RPMI7951 (cell line): ENCODE results near the gene RASGRF2. TPM values are rescaled to one million over a fixed set of nuclear protein-coding genes. Genes with fewer than 3 reads are reported as not detected.
A peak's percentile ranks its signal among the peaks of the same experiment; 100 is the strongest.

Experiments
- DNase-seq: peaks from one replicate; pipeline ENCODE4 v3.0.0-alpha.2; 2012; ENCODE audit warnings: low read depth
- total RNA-seq: library from RNA; depleted of rRNA; stranded (reverse); fragments of >200 nt; shearing (Covaris generic); gene quantifications from 2 replicates; pipeline ENCODE4 v1.2.3, GENCODE V29; 2014; rRNA removed

RASGRF2 gene, protein sequence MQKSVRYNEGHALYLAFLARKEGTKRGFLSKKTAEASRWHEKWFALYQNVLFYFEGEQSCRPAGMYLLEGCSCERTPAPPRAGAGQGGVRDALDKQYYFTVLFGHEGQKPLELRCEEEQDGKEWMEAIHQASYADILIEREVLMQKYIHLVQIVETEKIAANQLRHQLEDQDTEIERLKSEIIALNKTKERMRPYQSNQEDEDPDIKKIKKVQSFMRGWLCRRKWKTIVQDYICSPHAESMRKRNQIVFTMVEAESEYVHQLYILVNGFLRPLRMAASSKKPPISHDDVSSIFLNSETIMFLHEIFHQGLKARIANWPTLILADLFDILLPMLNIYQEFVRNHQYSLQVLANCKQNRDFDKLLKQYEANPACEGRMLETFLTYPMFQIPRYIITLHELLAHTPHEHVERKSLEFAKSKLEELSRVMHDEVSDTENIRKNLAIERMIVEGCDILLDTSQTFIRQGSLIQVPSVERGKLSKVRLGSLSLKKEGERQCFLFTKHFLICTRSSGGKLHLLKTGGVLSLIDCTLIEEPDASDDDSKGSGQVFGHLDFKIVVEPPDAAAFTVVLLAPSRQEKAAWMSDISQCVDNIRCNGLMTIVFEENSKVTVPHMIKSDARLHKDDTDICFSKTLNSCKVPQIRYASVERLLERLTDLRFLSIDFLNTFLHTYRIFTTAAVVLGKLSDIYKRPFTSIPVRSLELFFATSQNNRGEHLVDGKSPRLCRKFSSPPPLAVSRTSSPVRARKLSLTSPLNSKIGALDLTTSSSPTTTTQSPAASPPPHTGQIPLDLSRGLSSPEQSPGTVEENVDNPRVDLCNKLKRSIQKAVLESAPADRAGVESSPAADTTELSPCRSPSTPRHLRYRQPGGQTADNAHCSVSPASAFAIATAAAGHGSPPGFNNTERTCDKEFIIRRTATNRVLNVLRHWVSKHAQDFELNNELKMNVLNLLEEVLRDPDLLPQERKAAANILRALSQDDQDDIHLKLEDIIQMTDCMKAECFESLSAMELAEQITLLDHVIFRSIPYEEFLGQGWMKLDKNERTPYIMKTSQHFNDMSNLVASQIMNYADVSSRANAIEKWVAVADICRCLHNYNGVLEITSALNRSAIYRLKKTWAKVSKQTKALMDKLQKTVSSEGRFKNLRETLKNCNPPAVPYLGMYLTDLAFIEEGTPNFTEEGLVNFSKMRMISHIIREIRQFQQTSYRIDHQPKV (N-terminal part only)
- total RNA-seq = 0.72 and 0.98 TPM in 2 replicates

DNA sequence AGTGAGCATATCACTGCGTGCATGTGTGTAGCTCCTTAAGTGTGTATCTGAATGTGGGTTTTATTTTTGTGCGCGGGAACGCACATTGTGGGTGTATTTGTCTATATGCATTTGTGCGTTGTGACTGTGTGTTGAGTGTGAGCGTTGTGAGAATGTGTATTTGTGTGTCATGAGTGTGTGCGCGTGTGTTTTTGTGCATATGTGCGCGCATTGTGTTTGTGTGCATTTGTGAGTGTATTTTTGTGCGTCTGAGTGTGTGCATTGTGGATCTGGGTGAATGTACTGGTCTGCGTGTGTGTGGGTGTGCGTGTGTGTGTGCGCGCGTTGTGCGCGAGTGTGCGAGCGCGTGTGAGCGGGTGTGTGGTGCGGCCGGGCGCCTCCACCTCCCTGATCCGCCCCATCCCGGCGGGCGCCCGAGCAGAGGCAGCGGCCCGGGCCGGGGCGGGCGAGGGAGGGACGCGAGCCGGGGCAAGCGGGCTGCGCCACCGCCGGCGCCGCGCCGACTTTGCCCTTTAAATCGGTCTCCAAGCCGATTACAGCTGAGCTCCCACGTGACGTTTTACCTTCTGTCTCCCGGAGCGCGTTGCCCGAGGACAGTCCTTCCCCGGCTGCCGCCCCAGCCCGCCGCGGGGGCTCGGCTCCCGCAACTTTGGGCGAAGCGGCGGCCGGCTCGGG, at the start of gene RASGRF2:
TSS of gene RASGRF2 (plus strand) at position 596 of the 675 bp plus-strand sequence. CDS start 376 bp downstream, outside the sequence.
- peak; percentile 40 for DNase-seq

GRCh38 chr5:80912479-80912878, 47.7 kb upstream of the RASGRF2 start:
- DNase-seq = no peak

DNA sequence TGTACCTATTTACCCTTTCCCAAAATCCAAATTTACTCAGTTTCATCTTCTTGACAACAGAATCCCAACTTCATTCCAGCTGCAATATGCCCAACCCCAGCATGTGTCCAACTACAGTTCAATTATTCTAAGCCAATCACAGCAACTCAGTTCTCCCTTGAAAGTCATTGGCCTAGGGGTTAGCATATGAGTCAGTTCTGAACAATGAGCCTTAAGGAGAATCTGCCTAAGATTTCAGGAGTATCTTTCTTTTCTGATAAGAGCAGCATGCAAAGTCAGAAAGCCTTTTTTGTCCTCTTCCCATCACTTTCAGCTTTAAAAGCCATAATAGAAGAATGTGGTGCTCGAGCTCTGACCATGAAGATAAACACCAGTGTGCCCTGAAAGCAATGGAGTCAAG, 44.4 kb upstream of the RASGRF2 start:
- DNase-seq = peak; percentile 53

GRCh38 chr5:80916676-80917075, 43.5 kb upstream of the RASGRF2 start:
- DNase-seq = peak; percentile 17

DNA sequence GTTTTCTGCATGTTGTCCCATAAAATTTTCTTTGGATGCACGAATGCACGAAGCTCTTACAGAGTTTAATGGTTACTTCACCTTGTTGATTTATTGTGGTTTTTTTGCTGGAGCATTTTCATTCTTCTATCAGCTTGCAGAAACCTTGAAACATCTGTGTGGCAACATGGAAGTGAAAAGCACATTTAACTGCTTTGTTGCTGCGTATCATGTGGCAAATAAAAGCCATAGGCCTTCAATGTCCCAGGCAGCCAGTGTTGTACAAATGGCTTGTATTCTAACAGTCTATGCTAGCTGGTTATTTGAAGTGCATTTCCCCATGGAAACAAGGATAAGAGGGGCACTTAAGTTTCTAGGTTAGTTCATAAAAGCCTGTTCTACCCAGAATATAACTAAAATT, 42.5 kb upstream of the RASGRF2 start:
- DNase-seq = no peak

- DNase-seq = no peak
These were observed 40.4 kb upstream of the RASGRF2 start for GRCh38 chr5:80919678-80920196.

DNA sequence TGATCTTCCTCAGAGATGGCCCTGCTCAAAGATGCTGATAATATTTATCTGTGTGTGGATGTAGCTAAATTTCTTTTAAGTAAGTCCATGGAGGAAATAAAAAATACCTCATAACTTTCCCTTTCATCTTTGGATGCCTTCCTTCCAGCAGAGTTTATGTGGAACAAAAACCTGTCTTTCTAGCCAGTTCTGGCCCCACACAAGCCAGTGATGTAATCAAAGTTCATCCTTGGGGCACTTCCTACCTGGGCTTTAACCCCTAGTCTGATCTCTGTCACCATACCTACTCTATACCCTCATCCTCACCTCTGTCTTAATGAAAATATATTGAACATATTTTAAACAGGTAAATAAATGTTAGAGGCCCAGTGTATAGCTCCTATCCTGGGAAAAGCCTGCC, 39.8 kb upstream of the RASGRF2 start:
- no peak for DNase-seq

DNA sequence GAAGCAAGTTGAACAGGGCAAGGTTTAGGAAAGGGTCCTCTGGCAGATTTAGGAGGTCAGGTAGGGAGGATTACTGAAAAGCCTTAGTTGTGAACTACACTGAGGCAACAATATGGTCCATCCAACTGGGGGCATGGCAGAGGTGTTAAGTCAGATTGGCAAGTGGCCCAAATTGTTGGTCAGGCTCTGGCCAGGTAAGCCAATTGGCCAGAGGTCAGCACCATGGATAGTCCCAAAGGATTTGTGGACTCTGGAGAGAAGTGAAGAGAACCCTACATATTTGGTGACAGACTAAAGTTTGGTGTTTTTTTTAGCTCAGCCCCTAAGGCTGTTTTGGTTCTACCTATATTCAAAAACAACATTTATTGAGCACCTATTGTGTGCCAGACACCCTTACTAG, 39.1 kb upstream of the RASGRF2 start:
- peak; percentile 4 for DNase-seq

GRCh38 chr5:80925931-80926330, 34.2 kb upstream of the RASGRF2 start:
- no peak for DNase-seq

DNA sequence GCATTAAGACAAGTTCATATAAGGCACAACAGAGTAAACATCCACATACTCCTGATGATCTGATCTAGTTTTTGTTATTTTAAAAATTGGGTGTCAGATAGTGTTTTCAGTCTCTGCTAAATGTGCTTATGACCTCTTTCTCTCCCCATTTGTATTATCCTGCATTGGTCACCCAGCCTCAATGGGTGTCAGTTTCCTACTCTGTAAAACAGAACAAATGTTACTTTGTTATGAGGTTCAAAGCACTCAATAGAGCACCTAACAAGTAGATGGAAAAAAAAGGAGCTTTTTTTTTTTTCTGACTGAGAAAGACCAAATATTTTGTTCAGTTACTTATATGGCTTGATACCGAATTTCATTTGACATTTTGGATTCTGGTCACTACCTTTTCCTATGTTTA, 33.6 kb upstream of the RASGRF2 start:
- no peak for DNase-seq

DNA sequence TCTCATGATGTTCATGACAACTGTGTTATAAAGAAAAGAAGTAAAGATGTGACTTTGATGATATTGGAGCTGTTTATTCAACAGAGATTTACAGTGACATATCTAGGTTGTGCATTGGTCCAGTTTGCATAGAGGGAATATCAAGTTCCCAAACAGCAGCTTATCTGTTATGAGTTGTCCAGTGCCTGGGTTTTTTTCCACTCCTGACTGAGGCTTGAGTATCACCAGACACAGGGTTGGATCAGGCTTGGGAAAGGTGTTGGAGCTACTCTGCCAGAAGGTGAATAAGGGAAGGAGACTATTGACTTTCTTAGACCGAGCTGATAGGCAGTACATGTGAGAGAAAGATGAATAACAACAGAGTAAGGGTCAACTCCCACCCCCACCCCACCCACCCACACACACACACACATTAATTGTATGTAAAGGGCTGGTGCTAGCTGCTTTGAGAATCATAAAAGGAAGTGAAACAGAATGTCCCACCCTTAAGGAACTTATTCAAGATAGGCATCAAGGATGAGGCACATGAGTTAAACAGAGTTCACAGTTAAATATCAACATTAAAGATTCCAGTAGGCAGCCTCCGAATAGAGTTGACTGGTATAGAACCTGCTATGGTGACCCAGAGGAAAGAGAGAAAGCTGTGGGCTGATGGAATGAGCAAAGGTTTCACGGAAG, 33.0 kb upstream of the RASGRF2 start:
- no peak for DNase-seq

DNA sequence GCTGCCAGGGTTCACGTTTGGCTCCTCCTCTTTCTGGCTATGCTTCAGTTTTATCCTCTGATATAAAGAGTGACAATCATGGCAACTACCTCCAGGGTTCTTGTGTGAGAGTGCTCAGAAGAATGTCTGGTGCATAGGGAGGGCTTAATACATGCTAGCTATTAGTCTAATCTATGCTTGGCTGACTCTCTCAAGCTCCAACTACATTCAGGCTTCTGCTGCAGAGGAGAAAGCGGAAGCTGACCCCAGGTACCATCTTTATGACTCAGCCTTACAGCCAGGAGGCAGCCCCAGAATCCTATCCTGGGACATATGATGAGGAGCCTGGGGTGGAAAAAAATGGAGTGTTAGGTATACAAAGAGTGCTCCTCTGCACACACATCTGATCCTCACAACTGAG, 32.1 kb upstream of the RASGRF2 start:
- DNase-seq = no peak

- DNase-seq = no peak
These were observed 29.2 kb upstream of the RASGRF2 start for GRCh38 chr5:80930940-80931339.

GRCh38 chr5:80931411-80931810, 28.8 kb upstream of the RASGRF2 start:
- DNase-seq = no peak

GRCh38 chr5:80933036-80933435, 27.1 kb upstream of the RASGRF2 start:
- DNase-seq = no peak

- no peak for DNase-seq
These were observed 25.4 kb upstream of the RASGRF2 start for GRCh38 chr5:80934751-80935150.

DNA sequence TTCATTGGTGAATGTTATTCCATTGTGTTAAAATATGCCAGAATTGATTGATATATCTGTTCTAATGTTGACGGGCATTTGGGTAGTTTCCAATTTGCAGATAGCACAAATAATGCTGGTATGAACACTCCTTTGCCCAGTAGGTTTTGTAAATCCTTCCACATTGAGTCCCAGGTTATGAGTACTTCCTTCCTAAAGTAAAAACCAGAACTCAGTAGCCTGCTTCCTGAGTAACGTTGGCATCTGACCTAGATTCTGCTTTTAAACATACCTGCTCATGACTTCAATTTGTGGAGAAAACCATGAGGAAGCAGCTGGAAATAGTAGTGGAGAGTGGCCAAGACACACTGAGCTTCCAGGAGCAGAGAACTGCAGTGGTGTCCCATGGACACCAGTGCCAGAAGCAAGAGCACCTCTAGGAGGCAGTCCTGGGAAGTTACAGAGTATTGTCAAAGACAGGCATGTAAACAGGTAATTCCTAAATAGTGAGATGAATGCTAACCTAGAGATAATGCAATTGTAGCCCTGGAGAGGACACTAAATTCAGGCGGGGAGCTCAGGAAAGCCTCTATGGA, 24.3 kb upstream of the RASGRF2 start:
- DNase-seq = no peak

DNA sequence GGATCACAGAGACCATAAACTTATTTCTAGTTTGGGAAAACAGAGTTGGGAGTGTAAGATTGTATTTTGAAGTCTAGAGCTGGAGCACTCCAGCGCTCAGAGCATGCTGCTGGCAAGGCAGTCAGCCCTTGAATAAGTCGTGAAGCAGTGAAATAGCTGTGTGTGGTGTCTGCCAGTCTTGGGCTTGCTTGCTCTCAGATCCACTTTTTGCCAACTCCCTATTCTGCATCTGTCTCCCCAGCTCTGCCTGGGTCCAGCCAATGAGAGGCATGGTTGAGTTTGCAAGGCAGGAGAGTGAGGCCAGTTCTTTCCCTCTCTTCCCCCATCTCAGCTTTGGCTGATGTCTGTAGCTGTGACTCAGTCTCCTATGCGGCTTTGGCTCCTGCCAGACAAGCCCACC, 23.3 kb upstream of the RASGRF2 start:
- no peak for DNase-seq

DNA sequence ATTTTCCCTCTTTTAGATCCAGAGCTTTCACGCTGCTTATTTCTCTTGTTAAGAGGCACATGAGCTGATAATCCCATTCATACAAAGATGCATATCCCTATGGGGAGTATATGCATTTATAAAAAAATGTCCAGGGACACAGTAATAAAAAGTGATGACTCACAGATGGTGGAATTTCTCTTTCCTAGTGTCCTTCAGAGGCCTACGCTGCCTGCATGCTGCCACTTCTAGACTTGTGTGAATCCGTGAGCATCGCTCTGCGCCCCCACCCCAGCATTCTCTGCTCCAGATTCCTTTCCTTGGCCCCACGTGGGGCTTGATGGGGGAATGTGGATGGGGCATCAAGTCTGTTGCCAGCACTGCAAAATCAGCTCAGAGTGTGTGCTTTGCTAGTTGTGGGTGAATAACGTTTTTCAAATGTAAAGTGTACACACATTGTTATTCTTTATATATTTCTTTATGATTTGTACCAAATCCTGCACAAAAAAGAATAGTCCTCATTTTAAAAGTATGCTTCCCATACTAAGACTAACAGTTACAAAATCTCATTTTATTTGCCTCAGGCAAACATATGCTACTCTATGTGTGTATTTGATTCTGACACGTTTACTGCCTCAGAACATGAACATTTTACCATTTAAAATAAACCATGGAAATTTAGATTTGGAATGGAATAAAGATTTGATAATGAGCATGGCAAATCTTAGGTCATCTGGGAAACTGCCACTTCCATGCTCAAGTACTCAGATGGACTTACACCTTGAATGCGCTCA, 22.4 kb upstream of the RASGRF2 start:
- DNase-seq = no peak

DNA sequence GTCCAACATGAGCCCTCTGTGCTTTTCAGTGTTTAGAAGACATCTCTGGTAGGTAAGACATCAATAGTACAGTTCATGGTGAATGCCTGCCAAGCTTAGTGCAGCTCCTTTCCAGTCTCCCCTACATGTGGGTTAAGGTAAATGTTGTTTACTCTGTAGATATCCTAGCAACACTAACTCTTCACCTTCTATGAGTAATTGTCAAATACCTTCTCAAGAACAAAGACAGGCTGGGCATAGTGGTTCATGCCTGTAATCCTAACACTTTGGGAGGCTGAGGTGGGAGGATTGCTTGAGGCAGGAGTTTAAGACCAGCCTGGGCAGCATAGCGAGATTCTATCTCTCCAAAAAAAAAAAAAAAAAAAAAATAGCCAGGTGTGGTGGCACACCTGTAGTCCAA, 18.7 kb upstream of the RASGRF2 start:
- DNase-seq = no peak
